ENCODE measurements around the gene ACTBL2. TPM values are rescaled to one million over a fixed set of nuclear protein-coding genes. Genes with fewer than 3 reads are reported as not detected.
A peak's percentile ranks its signal among the peaks of the same experiment; 100 is the strongest.

The ACTBL2 gene
- total and polyA plus RNA-seq, 10 donors, result not detected

- H3K4me1 ChIP-seq, result peaks cover 3 to 31% (median 20%) of the 10 kb centered on the region in 6 donors
Observed at GRCh38 chr5:57497733-57498132, 15.1 kb upstream of the ACTBL2 start.

GRCh38 chr5:57495285-57496086, 12.9 kb upstream of the ACTBL2 start:
- WGBS, 5 donors, result 11 to 15% (median 14%) methylated on average over 6 of the region's 6 CpGs
- peaks cover 0 to 7% (median 0%) of the 10 kb centered on the region in 7 donors for H3K27me3 ChIP-seq (replicated peaks in 1 of 7)
- TF ChIP-seq POLR2A (IDR thresholded peaks at IDR 0.05) (no peak), POLR2AphosphoS5 (IDR thresholded peaks at IDR 0.05) (no peak), CTCF (IDR thresholded peaks at IDR 0.05 in 8 of 11, conservative IDR thresholded peaks at IDR 0.05 in 3 of 11) (no peak)
- no peaks in the 10 kb centered on the region for H3K9me3 ChIP-seq
- H3K27ac ChIP-seq, result peak overlapping the region in 4 of 8 donors; percentile 29 to 68 (median 47)
- no peak overlapping the region for H3K4me3 ChIP-seq
- H3K36me3 ChIP-seq, result no peaks in the 10 kb centered on the region
- intact Hi-C loops (cut with DNase I; ENCODE audit: low total_unique reads), result loop anchor here (5.0 kb wide), 1 partner anchor 967 kb away; the partner anchor contains the start of gene PLK2
- peaks cover 0 to 31% (median 20%) of the 10 kb centered on the region in 6 donors for H3K4me1 ChIP-seq
- DNase-seq, result no peak

More at GRCh38 chr5:57497733-57498132, 15.1 kb upstream of the ACTBL2 start:
- H3K27me3 ChIP-seq (replicated peaks in 1 of 7), result peaks cover 0 to 6% (median 0%) of the 10 kb centered on the region in 7 donors
- H3K27ac ChIP-seq, result no peak overlapping the region
- no peaks in the 10 kb centered on the region for H3K36me3 ChIP-seq
- no peak for DNase-seq
- no peak for TF ChIP-seq POLR2A (IDR thresholded peaks at IDR 0.05)
- no peak for TF ChIP-seq POLR2AphosphoS5 (IDR thresholded peaks at IDR 0.05)
- TF ChIP-seq CTCF (IDR thresholded peaks at IDR 0.05 in 8 of 11, conservative IDR thresholded peaks at IDR 0.05 in 3 of 11), result no peak
- H3K4me3 ChIP-seq, result no peak overlapping the region
- H3K9me3 ChIP-seq, result no peaks in the 10 kb centered on the region
- intact Hi-C loops (cut with DNase I; ENCODE audit: low total_unique reads), result loop anchor here (5.0 kb wide), 1 partner anchor 965 kb away; the partner anchor contains the start of gene PLK2

- Histone ChIP-seq H3K36me3 (no peaks in the 10 kb centered on the region), H3K4me3 (no peak overlapping the region), H3K27ac (peak overlapping the region in 1 of 8 donors; percentile 59), H3K9me3 (no peaks in the 10 kb centered on the region), H3K27me3 (replicated peaks in 1 of 7) (peaks cover 0 to 7% (median 0%) of the 10 kb centered on the region in 7 donors), H3K4me1 (peaks cover 0 to 26% (median 18%) of the 10 kb centered on the region in 6 donors)
- TF ChIP-seq POLR2AphosphoS5 (IDR thresholded peaks at IDR 0.05), result no peak
- TF ChIP-seq POLR2A (IDR thresholded peaks at IDR 0.05), result no peak
- TF ChIP-seq CTCF (IDR thresholded peaks at IDR 0.05 in 8 of 11, conservative IDR thresholded peaks at IDR 0.05 in 3 of 11), result no peak
- DNase-seq, result no peak
- WGBS, 5 donors, result 41 to 56% (median 46%) methylated on average over 6 of the region's 6 CpGs
- intact Hi-C loops (cut with DNase I; ENCODE audit: low total_unique reads), result loop anchor here (5.0 kb wide), 1 partner anchor 968 kb away; the partner anchor contains the start of gene PLK2
Observed at GRCh38 chr5:57494104-57495098, 11.8 kb upstream of the ACTBL2 start.
